CD4-positive, alpha-beta T cell treated with Interleukin-2 at 100 ng/mL for 4 hours (primary cell): Measurements from ENCODE around the gene SEL1L3.

Experiments used
- DNase-seq: peaks from one replicate; pipeline ENCODE4 v3.0.0-alpha.2; 2020; ENCODE audit warnings: low spot score

SEL1L3 gene

GRCh38 chr4:25817059-25817681, 45.6 kb downstream of the SEL1L3 start:
- no peak for DNase-seq

GRCh38 chr4:25816591-25817058, 46.2 kb downstream of the SEL1L3 start:
- no peak for DNase-seq

- no peak for DNase-seq
Observed at GRCh38 chr4:25815586-25815985, 47.2 kb downstream of the SEL1L3 start.

- DNase-seq = no peak
Observed at GRCh38 chr4:25814301-25815136, 48.3 kb downstream of the SEL1L3 start.

- DNase-seq = no peak
Observed at GRCh38 chr4:25813448-25814106, 49.2 kb downstream of the SEL1L3 start.

GRCh38 chr4:25811841-25812240, 50.9 kb downstream of the SEL1L3 start:
- no peak for DNase-seq

- DNase-seq = no peak
Observed at GRCh38 chr4:25811374-25811690, 51.5 kb downstream of the SEL1L3 start.

GRCh38 chr4:25810461-25811373, 52.1 kb downstream of the SEL1L3 start:
- no peak for DNase-seq

GRCh38 chr4:25809996-25810395, 52.8 kb downstream of the SEL1L3 start:
- DNase-seq = no peak

GRCh38 chr4:25807102-25807728, 55.6 kb downstream of the SEL1L3 start:
- no peak for DNase-seq

GRCh38 chr4:25805255-25805860, 57.4 kb downstream of the SEL1L3 start:
- no peak for DNase-seq

GRCh38 chr4:25803720-25804225, 59.0 kb downstream of the SEL1L3 start:
- no peak for DNase-seq

- DNase-seq = no peak
Observed at GRCh38 chr4:25801594-25801993, 61.2 kb downstream of the SEL1L3 start.

GRCh38 chr4:25800245-25800644, 62.5 kb downstream of the SEL1L3 start:
- DNase-seq = no peak

- DNase-seq = no peak
Observed at GRCh38 chr4:25799522-25799921, 63.3 kb downstream of the SEL1L3 start.

GRCh38 chr4:25797136-25797535, 65.7 kb downstream of the SEL1L3 start:
- no peak for DNase-seq

- DNase-seq = no peak
Observed at GRCh38 chr4:25795566-25796454, 67.0 kb downstream of the SEL1L3 start.

- no peak for DNase-seq
Observed at GRCh38 chr4:25795091-25795490, 67.7 kb downstream of the SEL1L3 start.

- DNase-seq = no peak
Observed at GRCh38 chr4:25792876-25793275, 69.9 kb downstream of the SEL1L3 start.
